CD4-positive, alpha-beta T cell treated with Interferon gamma for 1 hour (primary cell): ENCODE data around the gene FITM2.

Experiments used
- DNase-seq: peaks from one replicate; pipeline ENCODE4 v3.0.0-alpha.2; 2020

The FITM2 gene

GRCh38 chr20:44274303-44275017 is 36.5 kb downstream of the FITM2 start:
- DNase-seq, result no peak

- DNase-seq, result no peak
These were observed 37.5 kb downstream of the FITM2 start for GRCh38 chr20:44273231-44274215.

GRCh38 chr20:44271915-44272663 is 38.9 kb downstream of the FITM2 start:
- no peak for DNase-seq

- no peak for DNase-seq
These were observed 42.2 kb downstream of the FITM2 start for GRCh38 chr20:44268802-44269201.

GRCh38 chr20:44264287-44264686 is 46.7 kb downstream of the FITM2 start:
- no peak for DNase-seq

GRCh38 chr20:44258226-44258890 is 52.6 kb downstream of the FITM2 start:
- no peak for DNase-seq

- no peak for DNase-seq
These were observed 54.0 kb downstream of the FITM2 start for GRCh38 chr20:44256961-44257360.

- no peak for DNase-seq
These were observed 55.1 kb downstream of the FITM2 start for GRCh38 chr20:44255942-44256341.

GRCh38 chr20:44254073-44254472 is 56.9 kb downstream of the FITM2 start:
- DNase-seq, result no peak

GRCh38 chr20:44253528-44253927 is 57.5 kb downstream of the FITM2 start:
- DNase-seq, result no peak
